Mesenchymal stem cell (in vitro differentiated cells and primary cell): ENCODE results near the gene PADI3.

Experiments
- DNase-seq: peaks from one replicate; pipeline ENCODE4 v3.0.0-alpha.2; 2013
- H2AFZ ChIP-seq: one replicate; pipeline ENCODE4 v1.6.1; 2013; ENCODE audit warnings: low read depth, mild to moderate bottlenecking, control low read depth, inconsistent platforms, low read length, moderate library complexity
- H2AK5ac ChIP-seq: 2 replicates; pipeline ENCODE4 v1.6.1; 2013; ENCODE audit warnings: low read length, moderate library complexity, mild to moderate bottlenecking, inconsistent platforms; ENCODE audit not compliant: severe bottlenecking
- H2BK120ac ChIP-seq: one replicate; pipeline ENCODE4 v1.6.1; 2013; ENCODE audit warnings: low read depth, mild to moderate bottlenecking, inconsistent platforms, low read length, moderate library complexity
- H2BK12ac ChIP-seq, 2 experiments: one replicate each; pipeline ENCODE4 v1.6.1; 2013; ENCODE audit warnings: inconsistent platforms in 2 of 2, low read length in 2 of 2, mild to moderate bottlenecking in 2 of 2, moderate library complexity in 2 of 2, control low read depth in 1 of 2
- H2BK15ac ChIP-seq: one replicate; pipeline ENCODE4 v1.6.1; 2013; ENCODE audit warnings: mild to moderate bottlenecking, low read depth, inconsistent platforms; ENCODE audit not compliant: poor library complexity, severe bottlenecking
- H2BK5ac ChIP-seq: 2 replicates; pipeline ENCODE4 v1.6.1; 2013; ENCODE audit warnings: low read depth, mild to moderate bottlenecking, low read length, control low read depth, inconsistent platforms; ENCODE audit not compliant: poor library complexity, severe bottlenecking
- H3K14ac ChIP-seq, 2 experiments: one replicate each; pipeline ENCODE4 v1.6.1; 2013; ENCODE audit warnings: inconsistent platforms in 2 of 2, low read length in 2 of 2, control low read depth in 1 of 2, mild to moderate bottlenecking in 1 of 2, moderate library complexity in 1 of 2
- H3K18ac ChIP-seq, 2 experiments: one replicate each; pipeline ENCODE4 v1.6.1; 2013; ENCODE audit warnings: inconsistent platforms in 2 of 2, low read length in 2 of 2, control low read depth in 1 of 2, low read depth in 1 of 2, mild to moderate bottlenecking in 1 of 2
- H3K23ac ChIP-seq, 2 experiments: one replicate each; pipeline ENCODE4 v1.6.1; 2013; ENCODE audit warnings: inconsistent platforms in 2 of 2, low read length in 2 of 2, mild to moderate bottlenecking in 2 of 2, moderate library complexity in 2 of 2, control low read depth in 1 of 2
- H3K27ac ChIP-seq: 2 replicates; pipeline ENCODE4 v1.5.1; 2013; ENCODE audit warnings: mild to moderate bottlenecking, moderate library complexity, low read length, control low read depth, inconsistent platforms; ENCODE audit not compliant: poor library complexity, severe bottlenecking
- H3K27me3 ChIP-seq, 2 experiments: 2 replicates each; pipeline versions ENCODE4 v1.6.1 to v1.7.0; 2013; ENCODE audit warnings: low read length in 2 of 2, mild to moderate bottlenecking in 2 of 2, moderate library complexity in 2 of 2, control low read depth in 1 of 2, inconsistent platforms in 1 of 2; ENCODE audit not compliant: control insufficient read depth in 1 of 2, insufficient read depth in 1 of 2
- H3K36me3 ChIP-seq, 2 experiments: 2 replicates each; pipeline versions ENCODE4 v1.6.1 to v1.7.0; 2013; ENCODE audit warnings: low read length in 2 of 2, control low read depth in 1 of 2, inconsistent platforms in 1 of 2, low read depth in 1 of 2, mild to moderate bottlenecking in 1 of 2; ENCODE audit not compliant: insufficient read depth in 2 of 2, control insufficient read depth in 1 of 2
- H3K4ac ChIP-seq, 2 experiments: one replicate each; pipeline ENCODE4 v1.6.1; 2013; ENCODE audit warnings: inconsistent platforms in 2 of 2, low read length in 2 of 2, mild to moderate bottlenecking in 2 of 2, moderate library complexity in 2 of 2, control low read depth in 1 of 2, low read depth in 1 of 2
- H3K4me1 ChIP-seq: 2 replicates; pipeline ENCODE4 v1.6.1; 2013; ENCODE audit warnings: low read depth, low read length, control low read depth; ENCODE audit not compliant: control insufficient read depth, insufficient read depth
- H3K4me2 ChIP-seq: 2 replicates; pipeline ENCODE4 v1.6.1; 2013; ENCODE audit warnings: low read length, mild to moderate bottlenecking, inconsistent platforms; ENCODE audit not compliant: poor library complexity, severe bottlenecking
- H3K4me3 ChIP-seq, 2 experiments: 2 replicates each; pipeline versions ENCODE4 v1.5.1 to v1.7.0; 2013; ENCODE audit warnings: low read length in 2 of 2, mild to moderate bottlenecking in 2 of 2, control low read depth in 1 of 2, low read depth in 1 of 2; ENCODE audit not compliant: insufficient read depth in 1 of 2
- H3K79me1 ChIP-seq: replicated peaks from 2 replicates; pipeline ENCODE4 v1.6.1; 2013; ENCODE audit warnings: mild to moderate bottlenecking, control low read depth, low read length, inconsistent platforms; ENCODE audit not compliant: poor library complexity, severe bottlenecking
- H3K9ac ChIP-seq: 2 replicates; pipeline ENCODE4 v1.7.0; 2013; ENCODE audit warnings: mild to moderate bottlenecking, low read length, moderate library complexity
- H3K9me3 ChIP-seq: 2 replicates; pipeline ENCODE4 v1.7.0; 2013; ENCODE audit warnings: mild to moderate bottlenecking, low read length; ENCODE audit not compliant: control insufficient read depth
- H4K8ac ChIP-seq: one replicate; pipeline ENCODE4 v1.6.1; 2013; ENCODE audit warnings: inconsistent platforms, mild to moderate bottlenecking, low read length, moderate library complexity
- H4K91ac ChIP-seq: one replicate; pipeline ENCODE4 v1.6.1; 2013; ENCODE audit warnings: mild to moderate bottlenecking, low read length, inconsistent platforms
- WGBS: methylation state at CpG from one replicate; pipeline ENCODE4 v1.1.7; 2013; ENCODE audit warnings: mixed read lengths; 5-methylcytosine and 5-hydroxymethylcytosine counted together

Gene PADI3

GRCh38 chr1:17282836-17283235 is 33.9 kb downstream of the PADI3 start:
- H3K79me1 ChIP-seq = no peaks in the 10 kb centered on the region
- no peak overlapping the region for H3K18ac ChIP-seq
- H3K27me3 ChIP-seq = peaks cover 7 to 86% of the 10 kb centered on the region in 2 experiments
- no peak overlapping the region for H2BK12ac ChIP-seq
- H2AK5ac ChIP-seq = no peak overlapping the region
- H3K36me3 ChIP-seq = no peaks in the 10 kb centered on the region
- H4K8ac ChIP-seq = no peak overlapping the region
- H3K4me3 ChIP-seq = no peak overlapping the region
- no peak overlapping the region for H3K27ac ChIP-seq
- no peak for DNase-seq
- H3K9ac ChIP-seq = no peak overlapping the region
- H3K4ac ChIP-seq = no peak overlapping the region
- H3K4me1 ChIP-seq = peaks cover 6% of the 10 kb centered on the region
- H2BK5ac ChIP-seq = no peak overlapping the region
- H3K9me3 ChIP-seq = no peaks in the 10 kb centered on the region
- H3K4me2 ChIP-seq = no peak overlapping the region
- WGBS = 84% methylated on average over 5 of the region's 5 CpGs
- no peak overlapping the region for H4K91ac ChIP-seq
- H3K23ac ChIP-seq = no peak overlapping the region
- no peak overlapping the region for H3K14ac ChIP-seq
- H2AFZ ChIP-seq = no peak overlapping the region
- no peak overlapping the region for H2BK15ac ChIP-seq
- H2BK120ac ChIP-seq = no peak overlapping the region

- Histone ChIP-seq H2BK12ac (no peak overlapping the region), H3K4me2 (no peak overlapping the region), H2AFZ (no peak overlapping the region), H3K18ac (no peak overlapping the region), H3K4ac (no peak overlapping the region), H2AK5ac (peak overlapping the region; percentile 24), H3K4me3 (no peak overlapping the region), H2BK5ac (no peak overlapping the region), H4K8ac (no peak overlapping the region), H2BK120ac (no peak overlapping the region), H3K27me3 (peaks cover 7 to 81% of the 10 kb centered on the region in 2 experiments), H3K27ac (no peak overlapping the region), H3K4me1 (peaks cover 12% of the 10 kb centered on the region), H3K9me3 (no peaks in the 10 kb centered on the region), H3K23ac (no peak overlapping the region), H4K91ac (no peak overlapping the region), H3K36me3 (no peaks in the 10 kb centered on the region), H3K79me1 (no peaks in the 10 kb centered on the region), H3K14ac (no peak overlapping the region), H2BK15ac (no peak overlapping the region), H3K9ac (no peak overlapping the region)
- WGBS = 67% methylated on average over 5 of the region's 5 CpGs
- no peak for DNase-seq
Observed at GRCh38 chr1:17286646-17287045, 37.7 kb downstream of the PADI3 start.

- H2BK12ac ChIP-seq = no peak overlapping the region
- no peak overlapping the region for H3K14ac ChIP-seq
- H3K27me3 ChIP-seq = peaks cover 7 to 80% of the 10 kb centered on the region in 2 experiments
- no peaks in the 10 kb centered on the region for H3K36me3 ChIP-seq
- no peak overlapping the region for H2AFZ ChIP-seq
- no peak overlapping the region for H3K4ac ChIP-seq
- 96% methylated on average over 4 of the region's 5 CpGs for WGBS
- peak overlapping the region; percentile 8 for H3K27ac ChIP-seq
- H2BK15ac ChIP-seq = no peak overlapping the region
- no peak overlapping the region for H2BK120ac ChIP-seq
- no peak overlapping the region for H2BK5ac ChIP-seq
- no peak overlapping the region for H3K9ac ChIP-seq
- H3K9me3 ChIP-seq = no peaks in the 10 kb centered on the region
- H3K4me3 ChIP-seq = peak overlapping the region in 1 of 2 experiments; percentile 11
- H3K4me2 ChIP-seq = no peak overlapping the region
- no peak overlapping the region for H4K91ac ChIP-seq
- DNase-seq = peak; percentile 34
- peaks cover 12% of the 10 kb centered on the region for H3K4me1 ChIP-seq
- peak overlapping the region; percentile 24 for H2AK5ac ChIP-seq
- H3K23ac ChIP-seq = no peak overlapping the region
- no peak overlapping the region for H4K8ac ChIP-seq
- no peaks in the 10 kb centered on the region for H3K79me1 ChIP-seq
- H3K18ac ChIP-seq = no peak overlapping the region
Observed at GRCh38 chr1:17287130-17287776, 38.4 kb downstream of the PADI3 start.

GRCh38 chr1:17289721-17290120 is 40.8 kb downstream of the PADI3 start:
- H4K91ac ChIP-seq = no peak overlapping the region
- no peak overlapping the region for H3K27ac ChIP-seq
- no peak overlapping the region for H3K4me3 ChIP-seq
- no peak overlapping the region for H2AFZ ChIP-seq
- no peak overlapping the region for H2BK5ac ChIP-seq
- H3K4me1 ChIP-seq = peaks cover 14% of the 10 kb centered on the region
- H3K4ac ChIP-seq = no peak overlapping the region
- H3K18ac ChIP-seq = no peak overlapping the region
- H2BK15ac ChIP-seq = no peak overlapping the region
- DNase-seq = peak; percentile 45
- 68% methylated on average over 1 of the region's 2 CpGs for WGBS
- H3K9ac ChIP-seq = no peak overlapping the region
- H4K8ac ChIP-seq = no peak overlapping the region
- no peak overlapping the region for H2BK120ac ChIP-seq
- no peak overlapping the region for H2AK5ac ChIP-seq
- H3K14ac ChIP-seq = no peak overlapping the region
- no peaks in the 10 kb centered on the region for H3K36me3 ChIP-seq
- H3K9me3 ChIP-seq = no peaks in the 10 kb centered on the region
- no peak overlapping the region for H2BK12ac ChIP-seq
- peaks cover 2 to 77% of the 10 kb centered on the region in 2 experiments for H3K27me3 ChIP-seq
- H3K79me1 ChIP-seq = no peaks in the 10 kb centered on the region
- no peak overlapping the region for H3K23ac ChIP-seq
- H3K4me2 ChIP-seq = no peak overlapping the region
